SK-N-SH (cell line): ENCODE results near the gene B4GALNT3.

ENCODE experiments used
- CHD2 ChIP-seq: fragments of 150-350 bp; IDR thresholded peaks from 2 replicates; pipeline ENCODE4 v1.6.1; 2018; ENCODE audit warnings: low read length; ENCODE audit not compliant: partially characterized antibody
- CTCF ChIP-seq: fragments of 200-600 bp; sonication (generic); IDR thresholded peaks from 2 replicates; pipeline ENCODE4 v1.6.1; 2017; ENCODE audit warnings: antibody characterized with exemption, mild to moderate bottlenecking, moderate library complexity
- REST ChIP-seq: IDR thresholded peaks from 2 replicates; pipeline ENCODE4 v1.6.1; 2012; ENCODE audit warnings: mild to moderate bottlenecking, low read depth, low read length, moderate library complexity
- RFX5 ChIP-seq: IDR thresholded peaks from 2 replicates; pipeline ENCODE4 v1.6.1; 2012; ENCODE audit warnings: mild to moderate bottlenecking, improper control_type of control experiment, low read length
- SMC3 ChIP-seq: IDR thresholded peaks from 2 replicates; pipeline ENCODE4 v1.6.1; 2012; ENCODE audit warnings: low read depth, low read length, improper control_type of control experiment
- YY1 ChIP-seq: IDR thresholded peaks from 2 replicates; pipeline ENCODE4 v1.4.0; 2012; ENCODE audit warnings: low read depth, mild to moderate bottlenecking

GRCh38 chr12:571795-572531 lies 112.2 kb downstream of the B4GALNT3 start:
- no peak for TF ChIP-seq YY1
- no peak for TF ChIP-seq REST
- TF ChIP-seq SMC3 = no peak
- TF ChIP-seq RFX5 = no peak
- no peak for TF ChIP-seq CHD2
- no peak for TF ChIP-seq CTCF
